AML-193 (cell line): ENCODE measurements around the gene PARD6A.
A peak's percentile ranks its signal among the peaks of the same experiment; 100 is the strongest.

Source experiments
- DNase-seq, 2 experiments: peaks; one replicate each; lab custom pipeline; 2025; lab: John Stamatoyannopoulos, UW

Gene PARD6A

GRCh38 chr16:67660564-67661028, at the start of gene PARD6A:
Gene PARD6A (plus strand): TSS chr16:67660960. CDS start chr16:67661039, 79 bp downstream.
- DNase-seq = peak; percentile 83 to 89

- DNase-seq = peak in 1 of 2 experiments; percentile 3
These were observed 47.0 kb upstream of the PARD6A start for GRCh38 chr16:67613808-67614207.

- no peak for DNase-seq
These were observed 32.5 kb upstream of the PARD6A start for GRCh38 chr16:67628216-67628615.

GRCh38 chr16:67632415-67633172, 28.2 kb upstream of the PARD6A start:
- DNase-seq = no peak

- no peak for DNase-seq
These were observed 24.0 kb upstream of the PARD6A start for GRCh38 chr16:67636713-67637112.

- no peak for DNase-seq
These were observed 23.1 kb upstream of the PARD6A start for GRCh38 chr16:67637625-67638024.

GRCh38 chr16:67641779-67642708, 18.7 kb upstream of the PARD6A start:
- DNase-seq = no peak

GRCh38 chr16:67644038-67644437, 16.7 kb upstream of the PARD6A start:
- DNase-seq = no peak

- DNase-seq = no peak
These were observed 15.2 kb upstream of the PARD6A start for GRCh38 chr16:67645397-67646121.

- DNase-seq = no peak
These were observed 13.6 kb upstream of the PARD6A start for GRCh38 chr16:67647111-67647651.

GRCh38 chr16:67647681-67648080, 13.1 kb upstream of the PARD6A start:
- DNase-seq = no peak

- DNase-seq = no peak
These were observed 12.5 kb upstream of the PARD6A start for GRCh38 chr16:67648088-67648763.

- no peak for DNase-seq
These were observed 11.9 kb upstream of the PARD6A start for GRCh38 chr16:67648764-67649407.

GRCh38 chr16:67649494-67649931, 11.2 kb upstream of the PARD6A start:
- DNase-seq = no peak

GRCh38 chr16:67650023-67650422, 10.7 kb upstream of the PARD6A start:
- no peak for DNase-seq

- no peak for DNase-seq
These were observed 9.7 kb upstream of the PARD6A start for GRCh38 chr16:67651039-67651438.

GRCh38 chr16:67651847-67652246, 8.9 kb upstream of the PARD6A start:
- no peak for DNase-seq

GRCh38 chr16:67652578-67653127, 8.1 kb upstream of the PARD6A start:
- DNase-seq = no peak

- DNase-seq = no peak
These were observed 7.5 kb upstream of the PARD6A start for GRCh38 chr16:67653128-67653788.
